ENCODE measurements around the gene CYP2F1.

- TF ChIP-seq CTCF (conservative IDR thresholded peaks at IDR 0.05) (no peak), ZFX (IDR thresholded peaks at IDR 0.05) (no peak)
Observed at GRCh38 chr19:41064974-41065569, 49.2 kb upstream of the CYP2F1 start.
